Activated CD4-positive, alpha-beta T cell treated with anti-CD3 and anti-CD28 coated beads, Interleukin-2, amount 50 U/mL, for 16 hours (primary cell): ENCODE data around the gene FSTL4.

Experiments used
- DNase-seq: peaks from one replicate; pipeline ENCODE4 v3.0.0-alpha.2; 2020

Gene FSTL4

GRCh38 chr5:133334796-133335639, 277.3 kb downstream of the FSTL4 start:
- DNase-seq = no peak

GRCh38 chr5:133333326-133334150, 278.8 kb downstream of the FSTL4 start:
- DNase-seq = no peak

GRCh38 chr5:133332439-133333024, 279.8 kb downstream of the FSTL4 start:
- peak; percentile 32 for DNase-seq

GRCh38 chr5:133331941-133332340, 280.4 kb downstream of the FSTL4 start:
- no peak for DNase-seq

GRCh38 chr5:133330956-133331355, 281.4 kb downstream of the FSTL4 start:
- no peak for DNase-seq

- no peak for DNase-seq
Measured at GRCh38 chr5:133328800-133329199, 283.5 kb downstream of the FSTL4 start.

GRCh38 chr5:133327946-133328401, 284.4 kb downstream of the FSTL4 start:
- no peak for DNase-seq

- no peak for DNase-seq
Measured at GRCh38 chr5:133326361-133326760, 286.0 kb downstream of the FSTL4 start.

GRCh38 chr5:133325864-133326263, 286.5 kb downstream of the FSTL4 start:
- no peak for DNase-seq

- DNase-seq = no peak
Measured at GRCh38 chr5:133324926-133325325, 287.4 kb downstream of the FSTL4 start.

GRCh38 chr5:133323494-133324457, 288.6 kb downstream of the FSTL4 start:
- DNase-seq = no peak

GRCh38 chr5:133322743-133323142, 289.6 kb downstream of the FSTL4 start:
- DNase-seq = no peak

- DNase-seq = peak; percentile 42
Measured at GRCh38 chr5:133321833-133322420, 290.4 kb downstream of the FSTL4 start.

GRCh38 chr5:133321286-133321832, 291.0 kb downstream of the FSTL4 start:
- DNase-seq = no peak

- DNase-seq = no peak
Measured at GRCh38 chr5:133319905-133320520, 292.3 kb downstream of the FSTL4 start.

GRCh38 chr5:133319244-133319643, 293.1 kb downstream of the FSTL4 start:
- DNase-seq = no peak

- DNase-seq = no peak
Measured at GRCh38 chr5:133317558-133317957, 294.8 kb downstream of the FSTL4 start.

GRCh38 chr5:133316346-133317343, 295.7 kb downstream of the FSTL4 start:
- DNase-seq = no peak

- no peak for DNase-seq
Measured at GRCh38 chr5:133314086-133314485, 298.3 kb downstream of the FSTL4 start.

- no peak for DNase-seq
Measured at GRCh38 chr5:133311176-133311575, 301.2 kb downstream of the FSTL4 start.
